PC-3 (cell line): ENCODE measurements around the gene ORC1. TPM values are rescaled to one million over a fixed set of nuclear protein-coding genes. Genes with fewer than 3 reads are reported as not detected.

Source experiments
- ATAC-seq: fragments of 200-7000 bp; cut with Tn5 transposase; 2 replicates; pipeline ENCODE4 v1.9.1; 2020; ENCODE audit warnings: mild to moderate bottlenecking, moderate library complexity
- BruUV-seq: library from RNA; stranded (reverse); fragments of 400-500 nt; replicated peaks from 2 replicates; lab custom pipeline; 2021; lab: Mats Ljungman, UMichigan
- CTCF ChIA-PET: fragments of 300-600 bp; sonication (Branson Sonifier 250); formaldehyde crosslinking; loops from one replicate; lab custom pipeline; 2022; ENCODE audit warnings: antibody characterized with exemption; lab: Charles Lee
- POLR2A ChIA-PET: fragments of 300-600 bp; sonication (Branson Sonifier 250); formaldehyde crosslinking; loops from one replicate; lab custom pipeline; 2022; ENCODE audit warnings: antibody characterized with exemption; ENCODE audit not compliant: unreplicated experiment; lab: Charles Lee
- DNase-seq: peaks from one replicate; pipeline ENCODE4 v3.0.0-alpha.2; 2015
- H2AFZ ChIP-seq: fragments of 300-600 bp; sonication (generic); 2 replicates; pipeline ENCODE4 v1.6.0; 2016; ENCODE audit warnings: antibody characterized with exemption, low read length
- H3F3A ChIP-seq: fragments of 300-600 bp; sonication (generic); one replicate; pipeline ENCODE4 v1.6.0; 2017; ENCODE audit warnings: antibody characterized with exemption, low read length, control low read depth, mild to moderate bottlenecking; ENCODE audit not compliant: unreplicated experiment
- H3K27ac ChIP-seq: fragments of 300-600 bp; sonication (generic); 2 replicates; pipeline ENCODE4 v1.5.1; 2016; ENCODE audit warnings: mild to moderate bottlenecking, low read length
- H3K27me3 ChIP-seq: fragments of 300-600 bp; sonication (generic); 2 replicates; pipeline ENCODE4 v1.6.1; 2016; ENCODE audit warnings: low read length, mixed read lengths
- H3K36me3 ChIP-seq: fragments of 300-600 bp; sonication (generic); 2 replicates; pipeline ENCODE4 v1.6.1; 2016; ENCODE audit warnings: low read depth, mixed run types, low read length, mixed read lengths
- H3K4me1 ChIP-seq: fragments of 300-600 bp; sonication (generic); 2 replicates; pipeline ENCODE4 v1.5.1; 2016; ENCODE audit warnings: low read length; ENCODE audit not compliant: insufficient read depth
- H3K4me2 ChIP-seq: fragments of 300-600 bp; sonication (generic); 2 replicates; pipeline ENCODE4 v1.6.0; 2016; ENCODE audit warnings: low read length
- H3K4me3 ChIP-seq: fragments of 300-600 bp; sonication (generic); 2 replicates; pipeline ENCODE4 v1.5.1; 2016; ENCODE audit warnings: mild to moderate bottlenecking, low read length, mixed read lengths
- H3K79me2 ChIP-seq: fragments of 300-600 bp; sonication (generic); 2 replicates; pipeline ENCODE4 v1.6.1; 2017; ENCODE audit warnings: low read length, mixed read lengths
- H3K9ac ChIP-seq: fragments of 300-600 bp; sonication (generic); 2 replicates; pipeline ENCODE4 v1.6.0; 2016; ENCODE audit warnings: mild to moderate bottlenecking, low read length
- H3K9me2 ChIP-seq: fragments of 300-600 bp; sonication (generic); replicated peaks from 2 replicates; pipeline ENCODE4 v1.6.1; 2016; ENCODE audit warnings: mixed run types, low read length, mixed read lengths
- H3K9me3 ChIP-seq: fragments of 300-600 bp; sonication (generic); 2 replicates; pipeline ENCODE4 v1.6.1; 2016; ENCODE audit warnings: low read length, mixed read lengths
- H4K20me1 ChIP-seq: fragments of 300-600 bp; sonication (generic); 2 replicates; pipeline ENCODE4 v1.6.1; 2016; ENCODE audit warnings: low read length, mixed read lengths
- CTCF ChIP-seq: fragments of 300-600 bp; sonication (generic); conservative IDR thresholded peaks from 2 replicates; pipeline ENCODE4 v1.5.1; 2017; ENCODE audit warnings: antibody characterized with exemption, low read depth, mild to moderate bottlenecking, low read length
- EZH2 ChIP-seq: fragments of 300-600 bp; sonication (generic); IDR thresholded peaks from one replicate; pipeline ENCODE4 v1.6.1; 2017; ENCODE audit warnings: antibody characterized with exemption, mild to moderate bottlenecking, low read length; ENCODE audit not compliant: unreplicated experiment
- EZH2phosphoT487 ChIP-seq: fragments of 300-600 bp; sonication (generic); IDR thresholded peaks from 2 replicates; pipeline ENCODE4 v1.6.1; 2018; ENCODE audit warnings: mild to moderate bottlenecking, antibody characterized with exemption, low read length, borderline replicate concordance
- intact Hi-C: fragments of 100-400 bp; cut with micrococcal nuclease; formaldehyde crosslinking; loops from 2 replicates; pipeline ENCODE4 v1.9.0; 2023
- total RNA-seq: library from RNA; depleted of rRNA; stranded (reverse); fragments of >200 nt; gene quantifications from 2 replicates; pipeline ENCODE4 v1.2.3, GENCODE V29; 2014

The ORC1 gene
- total RNA-seq, 1 experiment from 2014 or later = 23.7 TPM

GRCh38 chr1:52352690-52353089, 51.5 kb downstream of the ORC1 start:
- no peak overlapping the region for H3K4me3 ChIP-seq
- H3K27me3 ChIP-seq = no peaks in the 10 kb centered on the region
- H3K4me2 ChIP-seq = no peak overlapping the region
- POLR2A ChIA-PET = no interaction called here
- intact Hi-C loops = no loop called here
- H3K9ac ChIP-seq = no peak overlapping the region
- TF ChIP-seq CTCF = no peak
- no peak for TF ChIP-seq EZH2phosphoT487
- no peak for TF ChIP-seq EZH2
- H2AFZ ChIP-seq = no peak overlapping the region
- no peak overlapping the region for H3K27ac ChIP-seq
- no peak for ATAC-seq
- no peak for DNase-seq
- peaks cover 28% of the 10 kb centered on the region; the same call in 1 of the 2 replicates for H3K36me3 ChIP-seq
- H3K9me2 ChIP-seq = no peaks in the 10 kb centered on the region
- CTCF ChIA-PET = no interaction called here
- H3F3A ChIP-seq = no peaks in the 10 kb centered on the region
- H3K4me1 ChIP-seq = peaks cover 8% of the 10 kb centered on the region; the same call in 1 of the 2 replicates
- H3K9me3 ChIP-seq = no peaks in the 10 kb centered on the region
- H4K20me1 ChIP-seq = no peaks in the 10 kb centered on the region
- BruUV-seq = no TSS peak
- no peaks in the 10 kb centered on the region for H3K79me2 ChIP-seq

- H3F3A ChIP-seq = no peaks in the 10 kb centered on the region
- no peak overlapping the region for H3K4me3 ChIP-seq
- intact Hi-C loops = loop anchor here (5.0 kb wide), 1 partner anchor 222 kb away; no protein-coding TSS in a partner anchor
- no peak for TF ChIP-seq EZH2
- peak; percentile 37; the same call in 1 of the 2 replicates for TF ChIP-seq CTCF
- no peak for TF ChIP-seq EZH2phosphoT487
- no peaks in the 10 kb centered on the region for H3K79me2 ChIP-seq
- BruUV-seq = no TSS peak
- H3K9me3 ChIP-seq = no peaks in the 10 kb centered on the region
- no peak overlapping the region for H3K27ac ChIP-seq
- peak; percentile 11 for DNase-seq
- H3K4me2 ChIP-seq = no peak overlapping the region
- H4K20me1 ChIP-seq = no peaks in the 10 kb centered on the region
- peaks cover 7% of the 10 kb centered on the region; the same call in 1 of the 2 replicates for H3K36me3 ChIP-seq
- peaks cover 13% of the 10 kb centered on the region; the same call in 1 of the 2 replicates for H3K4me1 ChIP-seq
- peak; percentile 40; the same call in 1 of the 2 replicates for ATAC-seq
- H3K27me3 ChIP-seq = no peaks in the 10 kb centered on the region
- H2AFZ ChIP-seq = no peak overlapping the region
- no peak overlapping the region for H3K9ac ChIP-seq
- POLR2A ChIA-PET = no interaction called here
- CTCF ChIA-PET = interaction anchor here (0.6 to 1.1 kb wide), 3 partner anchors 201 to 209 kb away, joined by 3 to 4 read pairs (median 3); no protein-coding TSS in a partner anchor
- no peaks in the 10 kb centered on the region for H3K9me2 ChIP-seq
Observed at GRCh38 chr1:52348704-52349300, 55.4 kb downstream of the ORC1 start.

GRCh38 chr1:52346653-52347052, 57.6 kb downstream of the ORC1 start:
- DNase-seq (no peak), ATAC-seq (no peak)
- Histone ChIP-seq H3K9me3 (no peaks in the 10 kb centered on the region), H3K4me2 (no peak overlapping the region), H4K20me1 (no peaks in the 10 kb centered on the region), H3K9me2 (no peaks in the 10 kb centered on the region), H3K27ac (no peak overlapping the region), H2AFZ (no peak overlapping the region), H3K36me3 (no peaks in the 10 kb centered on the region), H3F3A (no peaks in the 10 kb centered on the region), H3K79me2 (no peaks in the 10 kb centered on the region), H3K4me1 (peaks cover 13% of the 10 kb centered on the region; the same call in 1 of the 2 replicates), H3K4me3 (no peak overlapping the region), H3K27me3 (no peaks in the 10 kb centered on the region), H3K9ac (no peak overlapping the region)
- BruUV-seq = no TSS peak
- intact Hi-C loops = loop anchor here (5.0 kb wide), 1 partner anchor 219 kb away; no protein-coding TSS in a partner anchor
- TF ChIP-seq EZH2phosphoT487 (no peak), EZH2 (no peak), CTCF (no peak)
- ChIA-PET CTCF (no interaction called here), POLR2A (no interaction called here)
